ENCODE measurements around the gene ZNF581.

Gene ZNF581

DNA sequence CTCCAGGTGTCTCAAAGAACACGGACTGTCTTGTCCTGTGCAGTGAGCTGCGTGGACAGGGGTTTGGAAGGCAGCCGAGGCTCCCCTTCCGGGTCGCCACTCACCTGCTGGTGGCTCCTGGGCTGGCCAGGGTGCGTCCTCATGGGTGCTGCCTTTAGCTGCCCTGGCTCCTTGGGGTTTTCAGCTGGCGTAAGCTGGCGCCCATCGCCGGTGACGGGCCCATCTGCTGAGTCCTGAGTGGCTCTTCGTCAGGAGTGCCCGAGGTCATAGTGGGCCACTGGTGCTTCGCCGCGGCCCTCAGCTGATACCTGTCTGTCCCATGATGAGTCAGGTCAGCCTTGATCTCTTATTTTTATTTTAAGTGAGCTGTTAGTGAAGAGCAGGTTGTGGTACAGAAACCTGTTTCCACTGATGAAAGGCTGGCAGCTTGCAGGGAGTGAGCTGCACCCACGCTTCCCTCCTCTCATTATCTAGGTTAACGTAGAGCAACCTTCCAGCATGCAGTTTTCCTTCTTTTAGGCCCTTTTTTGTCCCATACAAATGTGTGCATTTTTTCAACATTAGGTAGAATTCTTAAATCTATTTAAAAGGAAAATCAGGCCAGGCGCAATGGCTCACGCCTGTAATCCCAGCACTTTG, 50.0 kb downstream of the ZNF581 start:
- DNase-seq (ENCODE audit: low read depth, low spot score) = no peak

DNA sequence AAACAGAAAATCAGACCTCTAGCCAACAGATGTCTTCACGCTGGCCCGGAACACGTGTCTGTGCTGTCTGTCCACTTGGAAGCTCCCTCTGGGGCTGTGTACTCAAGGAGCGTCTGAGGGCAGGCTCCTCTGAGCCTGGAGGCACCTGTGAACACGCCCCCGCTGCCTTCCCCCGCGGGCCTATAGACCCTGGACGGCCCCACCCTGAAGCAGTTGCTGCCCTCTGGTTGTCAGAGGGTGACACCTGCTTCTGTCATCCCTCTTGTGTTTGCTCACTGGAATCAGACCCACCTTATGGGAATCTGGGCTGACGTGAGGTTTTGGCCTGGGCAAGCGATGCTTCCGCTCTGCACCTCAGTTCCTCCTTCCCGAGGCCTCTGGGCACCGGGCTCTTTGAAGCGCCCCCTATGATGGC, 50.8 kb downstream of the ZNF581 start:
- no peak for DNase-seq (ENCODE audit: low read depth, low spot score)

DNA sequence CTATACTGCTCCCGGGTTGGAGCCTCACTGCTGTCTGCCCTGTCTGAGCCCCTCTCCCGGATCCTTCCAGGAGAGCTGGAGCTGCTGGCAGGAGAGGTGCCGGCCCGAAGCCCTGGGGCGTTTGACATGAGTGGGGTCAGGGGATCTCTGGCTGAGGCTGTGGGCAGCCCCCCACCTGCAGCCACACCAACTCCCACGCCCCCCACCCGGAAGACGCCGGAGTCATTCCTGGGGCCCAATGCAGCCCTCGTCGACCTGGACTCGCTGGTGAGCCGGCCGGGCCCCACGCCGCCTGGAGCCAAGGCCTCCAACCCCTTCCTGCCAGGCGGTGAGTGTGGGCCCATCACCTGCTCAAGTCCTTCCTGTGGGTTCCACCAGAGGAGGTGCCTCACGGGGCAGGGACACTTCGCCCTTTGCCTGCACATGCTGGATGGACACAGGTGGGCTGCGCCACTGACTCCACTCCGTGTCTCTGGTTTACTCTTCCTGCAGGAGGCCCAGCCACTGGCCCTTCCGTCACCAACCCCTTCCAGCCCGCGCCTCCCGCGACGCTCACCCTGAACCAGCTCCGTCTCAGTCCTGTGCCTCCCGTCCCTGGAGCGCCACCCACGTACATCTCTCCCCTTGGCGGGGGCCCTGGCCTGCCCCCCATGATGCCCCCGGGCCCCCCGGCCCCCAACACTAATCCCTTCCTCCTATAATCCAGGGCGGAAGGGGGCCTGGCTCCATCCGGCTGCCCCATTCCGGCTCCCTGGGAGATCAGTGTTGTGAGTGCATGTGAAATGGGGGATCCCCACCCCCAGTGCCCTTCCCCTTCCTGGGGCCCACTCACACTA, 51.4 kb downstream of the ZNF581 start:
- no peak for DNase-seq (ENCODE audit: low read depth, low spot score)
